Osteocyte (in vitro differentiated cells): ENCODE data around the gene TMEM198. TPM values are rescaled to one million over a fixed set of nuclear protein-coding genes. Genes with fewer than 3 reads are reported as not detected.

ENCODE experiments used
- DNase-seq: peaks from one replicate; pipeline ENCODE4 v3.0.0; 2021; ENCODE audit warnings: mixed read lengths; ENCODE audit not compliant: unreplicated experiment; ENCODE audit errors: extremely low spot score
- H3K27ac Mint-ChIP-seq: one replicate; pipeline ENCODE4 v1.8.0; 2021; ENCODE audit warnings: mild to moderate bottlenecking, mixed read lengths; ENCODE audit not compliant: unreplicated experiment
- H3K27me3 Mint-ChIP-seq: one replicate; pipeline ENCODE4 v1.8.0; 2021; ENCODE audit warnings: mixed read lengths; ENCODE audit not compliant: unreplicated experiment
- H3K36me3 Mint-ChIP-seq: one replicate; pipeline ENCODE4 v1.8.0; 2021; ENCODE audit warnings: mixed read lengths; ENCODE audit not compliant: unreplicated experiment
- H3K4me1 Mint-ChIP-seq: one replicate; pipeline ENCODE4 v1.8.0; 2021; ENCODE audit warnings: mixed read lengths; ENCODE audit not compliant: unreplicated experiment
- H3K4me3 Mint-ChIP-seq: one replicate; pipeline ENCODE4 v1.8.0; 2021; ENCODE audit warnings: mild to moderate bottlenecking, moderate library complexity, mixed read lengths; ENCODE audit not compliant: unreplicated experiment
- H3K9me3 Mint-ChIP-seq: one replicate; pipeline ENCODE4 v1.8.0; 2021; ENCODE audit warnings: mixed read lengths; ENCODE audit not compliant: unreplicated experiment
- CTCF ChIP-seq: fragments of 200-600 bp; sonication (generic); IDR thresholded peaks from 2 replicates; pipeline ENCODE4 v1.5.0; 2021; ENCODE audit warnings: antibody characterized with exemption, mild to moderate bottlenecking, moderate library complexity
- total RNA-seq: library from RNA; stranded (reverse); gene quantifications from 2 replicates; pipeline ENCODE4 v1.2.1, GENCODE V29; 2021

Gene TMEM198
- total RNA-seq, 1 donor from 2014 or later: 5.3 TPM

GRCh38 chr2:219593154-219593553 lies 49.3 kb downstream of the TMEM198 start:
- no peak overlapping the region for H3K4me3 Mint-ChIP-seq
- no peak for DNase-seq
- no peaks in the 10 kb centered on the region for H3K27me3 Mint-ChIP-seq
- H3K4me1 Mint-ChIP-seq: peaks cover 32% of the 10 kb centered on the region
- H3K9me3 Mint-ChIP-seq: no peaks in the 10 kb centered on the region
- no peak for TF ChIP-seq CTCF
- no peaks in the 10 kb centered on the region for H3K36me3 Mint-ChIP-seq
- no peak overlapping the region for H3K27ac Mint-ChIP-seq

- Mint-ChIP-seq H3K4me3 (no peak overlapping the region), H3K27ac (peak overlapping the region; percentile 100), H3K9me3 (no peaks in the 10 kb centered on the region), H3K36me3 (no peaks in the 10 kb centered on the region), H3K4me1 (peaks cover 40% of the 10 kb centered on the region), H3K27me3 (no peaks in the 10 kb centered on the region)
- DNase-seq: no peak
- TF ChIP-seq CTCF: no peak
Observed at GRCh38 chr2:219595256-219595655, 51.4 kb downstream of the TMEM198 start.

- Mint-ChIP-seq H3K4me3 (peak overlapping the region; percentile 98), H3K4me1 (peaks cover 40% of the 10 kb centered on the region), H3K9me3 (no peaks in the 10 kb centered on the region), H3K36me3 (peaks cover 9% of the 10 kb centered on the region), H3K27me3 (no peaks in the 10 kb centered on the region), H3K27ac (peak overlapping the region; percentile 100)
- no peak for TF ChIP-seq CTCF
- no peak for DNase-seq
Observed at GRCh38 chr2:219596954-219597551, 53.2 kb downstream of the TMEM198 start.

- TF ChIP-seq CTCF: no peak
- Mint-ChIP-seq H3K4me3 (peak within 1 kb of the TSS; percentile 98), H3K4me1 (peaks cover 40% of the 10 kb centered on the region), H3K36me3 (peaks cover 14% of the 10 kb centered on the region), H3K27ac (peak within 1 kb of the TSS; percentile 100), H3K27me3 (no peaks in the 10 kb centered on the region), H3K9me3 (no peaks in the 10 kb centered on the region)
- peak; percentile 96 for DNase-seq
Observed at GRCh38 chr2:219597552-219598307, 53.9 kb downstream of the TMEM198 start, which contains the start of gene STK11IP. Gene STK11IP (plus strand): TSS chr2:219597857. CDS start chr2:219598120, 263 bp downstream.
